K562 (cell line): ENCODE measurements around the gene TK1. TPM values are rescaled to one million over a fixed set of nuclear protein-coding genes. Genes with fewer than 3 reads are reported as not detected.

ENCODE experiments used
- BACH1 ChIP-seq: fragments of 200-800 bp; sonication (Bioruptor generic); IDR thresholded peaks from 2 replicates; pipeline ENCODE4 v1.6.1; 2016; ENCODE audit warnings: missing genetic modification characterization, missing compliant biosample characterization
- BHLHE40 ChIP-seq: IDR thresholded peaks from 2 replicates; pipeline ENCODE4 v1.6.1; 2011; ENCODE audit warnings: low read length, improper control_type of control experiment
- CBX3 ChIP-seq, 2 experiments: IDR thresholded peaks; 1 replicate in 1 of 2; 2 replicates in 1 of 2; pipeline ENCODE4 v1.6.1; 2012; ENCODE audit warnings: inconsistent platforms in 2 of 2, low read length in 2 of 2, borderline replicate concordance in 1 of 2, control low read depth in 1 of 2
- CC2D1A ChIP-seq: fragments of 450-650 bp; IDR thresholded peaks from 2 replicates; pipeline ENCODE4 v1.6.1; 2017; ENCODE audit warnings: mild to moderate bottlenecking
- CREM ChIP-seq: IDR thresholded peaks from 2 replicates; pipeline ENCODE4 v1.6.1; 2014; ENCODE audit warnings: antibody characterized with exemption, low read depth
- ESRRB ChIP-seq: fragments of 250-450 bp; sonication (Bioruptor Pico); IDR thresholded peaks from 2 replicates; pipeline ENCODE4 v1.5.0; 2020; ENCODE audit warnings: mild to moderate bottlenecking, moderate library complexity, borderline replicate concordance
- HNRNPH1 ChIP-seq: fragments of 200-400 bp; formaldehyde crosslinking; optimal IDR thresholded peaks from 2 replicates; pipeline ENCODE3; 2017; ENCODE audit warnings: low read depth, mild to moderate bottlenecking, low read length, moderate library complexity
- KDM4B ChIP-seq, 2 experiments: fragments of 450-650 bp in 1 of 2; sonication (generic) in 1 of 2; IDR thresholded peaks; 2 replicates each; pipeline ENCODE4 v1.6.1; 2016 to 2017; ENCODE audit warnings: borderline replicate concordance in 2 of 2, antibody characterized with exemption in 1 of 2, low read depth in 1 of 2, mild to moderate bottlenecking in 1 of 2
- KLF1 ChIP-seq: fragments of 450-650 bp; IDR thresholded peaks from 2 replicates; pipeline ENCODE4 v1.6.1; 2016; ENCODE audit warnings: missing genetic modification characterization, missing compliant biosample characterization
- MECOM ChIP-seq: fragments of 250-450 bp; sonication (Bioruptor Pico); IDR thresholded peaks from 2 replicates; pipeline ENCODE4 v1.8.0; 2022; ENCODE audit warnings: inconsistent platforms
- RAD51 ChIP-seq: fragments of 450-650 bp; IDR thresholded peaks from 2 replicates; pipeline ENCODE4 v1.7.1; 2016; ENCODE audit warnings: low read depth, mild to moderate bottlenecking, borderline replicate concordance
- STAG1 ChIP-seq: sonication (generic); formaldehyde crosslinking; IDR thresholded peaks from 2 replicates; pipeline ENCODE4 v1.5.0; 2020; ENCODE audit warnings: missing genetic modification reagents, borderline replicate concordance
- TCF7 ChIP-seq: sonication (generic); IDR thresholded peaks from 2 replicates; pipeline ENCODE4 v1.6.1; 2016; ENCODE audit warnings: antibody characterized with exemption, borderline replicate concordance
- ZNF146 ChIP-seq: IDR thresholded peaks from one replicate; pipeline ENCODE4 v1.6.1; 2018; ENCODE audit warnings: missing compliant biosample characterization; ENCODE audit not compliant: unreplicated experiment
- ZNF318 ChIP-seq, 2 experiments: fragments of 450-650 bp; IDR thresholded peaks; 2 replicates each; pipeline ENCODE4 v1.6.1; 2016; ENCODE audit warnings: mild to moderate bottlenecking in 2 of 2, borderline replicate concordance in 1 of 2, low read depth in 1 of 2, moderate library complexity in 1 of 2
- ZNF347 ChIP-seq: fragments of 450-650 bp; formaldehyde crosslinking; IDR thresholded peaks from 2 replicates; pipeline ENCODE4 v1.4.0; 2020; ENCODE audit warnings: low read depth, mild to moderate bottlenecking, moderate library complexity
- ZNF586 ChIP-seq: fragments of 450-650 bp; formaldehyde crosslinking; conservative IDR thresholded peaks from 2 replicates; pipeline ENCODE4 v1.4.0; 2020; ENCODE audit warnings: mild to moderate bottlenecking, moderate library complexity
- ZSCAN32 ChIP-seq: fragments of 450-650 bp; formaldehyde crosslinking; IDR thresholded peaks from 2 replicates; pipeline ENCODE4 v1.4.0; 2020; ENCODE audit warnings: mild to moderate bottlenecking, moderate library complexity
- polyA plus RNA-seq, 8 experiments: library from polyadenylated mRNA; depleted of rRNA in 4 of 8; stranded (reverse) in 5 of 8; unstranded in 3 of 8; fragments of >200 nt; fragmentation: Nextera tagmentation in 2 of 8; fragmentation: Illumina TruSeq in 1 of 8; extraction: Ambion mirVana in 2 of 8; extraction: Trizol in 1 of 8; gene quantifications; 2 replicates each; pipeline versions ENCODE4 v1.2.1 to v1.2.3, GENCODE V29; 2011 to 2014; ENCODE audit warnings: inconsistent platforms in 1 of 8, missing spikeins in 1 of 8
- total RNA-seq, 7 experiments: library from RNA; depleted of rRNA in 6 of 7; stranded (reverse); fragments of >200 nt in 6 of 7; fragmentation: Illumina TruSeq in 2 of 7; extraction: Trizol in 2 of 7; gene quantifications; 2 replicates each; pipeline versions ENCODE4 v1.2.1 to v1.2.3, GENCODE V29; 2011 to 2021; ENCODE audit warnings: low replicate concordance in 1 of 7
- TF ChIP-seq, protein P1 (sequence below): fragments of 450-650 bp; formaldehyde crosslinking; IDR thresholded peaks from 2 replicates; pipeline ENCODE4 v1.4.0; 2022; ENCODE audit warnings: missing genetic modification characterization

Gene TK1
- total and polyA plus RNA-seq, 9 of the 15 experiments (the other 6 are each of a cell fraction or from before 2014, with no cell fraction given), result 8.4 to 280 (median 103) TPM

- TF ChIP-seq ZNF318 (IDR thresholded peaks at IDR 0.05; ENCODE audit: borderline replicate concordance in 1 of 2, low read depth in 1 of 2) (0 out of 4 replicates have a peak, but pooled peaks of 1 of the 2 experiments have one; percentile 55), ZNF347 (no peak), CBX3 (IDR thresholded peaks at IDR 0.05; ENCODE audit: borderline replicate concordance in 1 of 2, low read length in 2 of 2) (peak in 1 of 2 experiments; percentile 68; a peak in 1 of 3 replicates), KLF1 (0 out of 2 replicates have a peak, but pooled peaks have one; percentile 22), BHLHE40 (peak; percentile 59), MECOM (peak; percentile 68; the same call in 1 of the 2 replicates), TCF7 (no peak), BACH1 (tag) (no peak), ZNF146 (CRISPR knock-in tag) (no peak), KDM4B (IDR thresholded peaks at IDR 0.05; ENCODE audit: borderline replicate concordance in 2 of 2, low read depth in 1 of 2) (peak in 1 of 2 experiments; percentile 94; a peak in 1 of 4 replicates), ESRRB (CRISPR knock-in tag) (no peak), CREM (peak; percentile 66; the same call in 1 of the 2 replicates), HNRNPH1 (no peak), CC2D1A (peak; percentile 13; the same call in 1 of the 2 replicates), ZSCAN32 (CRISPR knock-in tag) (no peak), RAD51 (peak; percentile 92), STAG1 (CRISPR knock-in tag) (no peak), ZNF586 (CRISPR knock-in tag) (0 out of 2 replicates have a peak, but pooled peaks have one; percentile 55)
- TF ChIP-seq, protein P1, sequence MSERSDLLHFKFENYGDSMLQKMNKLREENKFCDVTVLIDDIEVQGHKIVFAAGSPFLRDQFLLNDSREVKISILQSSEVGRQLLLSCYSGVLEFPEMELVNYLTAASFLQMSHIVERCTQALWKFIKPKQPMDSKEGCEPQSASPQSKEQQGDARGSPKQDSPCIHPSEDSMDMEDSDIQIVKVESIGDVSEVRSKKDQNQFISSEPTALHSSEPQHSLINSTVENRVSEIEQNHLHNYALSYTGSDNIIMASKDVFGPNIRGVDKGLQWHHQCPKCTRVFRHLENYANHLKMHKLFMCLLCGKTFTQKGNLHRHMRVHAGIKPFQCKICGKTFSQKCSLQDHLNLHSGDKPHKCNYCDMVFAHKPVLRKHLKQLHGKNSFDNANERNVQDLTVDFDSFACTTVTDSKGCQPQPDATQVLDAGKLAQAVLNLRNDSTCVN (CRISPR knock-in tag), result no peak
Measured at GRCh38 chr17:78128551-78129350, 58.1 kb downstream of the TK1 start, which contains the start of gene TMC6 (continued).
